Measurements from ENCODE around the gene ZKSCAN8. TPM values are rescaled to one million over a fixed set of nuclear protein-coding genes. Genes with fewer than 3 reads are reported as not detected.

ZKSCAN8 gene
- total and polyA plus RNA-seq, 2 donors (not counting 1 experiment from before 2014, with no cell fraction given), result 10.9 to 52.8 TPM

DNA sequence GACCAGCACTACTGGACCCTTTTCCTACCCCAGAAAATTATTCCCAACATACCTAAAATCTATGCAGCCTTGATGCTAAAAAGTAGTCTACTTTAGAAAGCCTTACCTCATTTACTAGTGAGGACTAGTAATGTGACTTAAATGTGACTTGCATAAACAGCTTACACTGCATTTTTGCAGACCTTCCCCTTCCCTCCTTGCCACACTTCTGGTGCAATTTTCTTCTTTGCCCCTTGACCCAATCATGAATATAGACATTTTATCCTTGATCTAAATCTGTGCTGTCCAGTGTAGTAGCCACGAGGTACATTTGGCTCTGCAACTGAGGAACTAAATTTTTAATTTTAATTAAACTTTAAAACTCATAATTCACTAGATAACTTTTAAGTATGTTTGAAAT, 7.0 kb upstream of the ZKSCAN8 start:
- no peak overlapping the region for H3K27ac ChIP-seq (ENCODE audit: low read length in 2 of 2)
- POLR2A ChIA-PET, result no interaction called here
- H2AFZ ChIP-seq (ENCODE audit: insufficient read depth, low read depth, low read length, poor library complexity, severe bottlenecking), result no peak overlapping the region
- no peak for TF ChIP-seq EZH2 (IDR thresholded peaks at IDR 0.05; ENCODE audit: borderline replicate concordance, insufficient read depth, low read depth, low read length, poor library complexity, severe bottlenecking)
- TF ChIP-seq, protein P1, sequence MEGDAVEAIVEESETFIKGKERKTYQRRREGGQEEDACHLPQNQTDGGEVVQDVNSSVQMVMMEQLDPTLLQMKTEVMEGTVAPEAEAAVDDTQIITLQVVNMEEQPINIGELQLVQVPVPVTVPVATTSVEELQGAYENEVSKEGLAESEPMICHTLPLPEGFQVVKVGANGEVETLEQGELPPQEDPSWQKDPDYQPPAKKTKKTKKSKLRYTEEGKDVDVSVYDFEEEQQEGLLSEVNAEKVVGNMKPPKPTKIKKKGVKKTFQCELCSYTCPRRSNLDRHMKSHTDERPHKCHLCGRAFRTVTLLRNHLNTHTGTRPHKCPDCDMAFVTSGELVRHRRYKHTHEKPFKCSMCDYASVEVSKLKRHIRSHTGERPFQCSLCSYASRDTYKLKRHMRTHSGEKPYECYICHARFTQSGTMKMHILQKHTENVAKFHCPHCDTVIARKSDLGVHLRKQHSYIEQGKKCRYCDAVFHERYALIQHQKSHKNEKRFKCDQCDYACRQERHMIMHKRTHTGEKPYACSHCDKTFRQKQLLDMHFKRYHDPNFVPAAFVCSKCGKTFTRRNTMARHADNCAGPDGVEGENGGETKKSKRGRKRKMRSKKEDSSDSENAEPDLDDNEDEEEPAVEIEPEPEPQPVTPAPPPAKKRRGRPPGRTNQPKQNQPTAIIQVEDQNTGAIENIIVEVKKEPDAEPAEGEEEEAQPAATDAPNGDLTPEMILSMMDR (IDR thresholded peaks at IDR 0.05), result no peak
- H3K4me3 Mint-ChIP-seq, result no peak overlapping the region
- H3K27ac Mint-ChIP-seq, result no peak overlapping the region
- CTCF ChIA-PET, result interaction anchor here (0.7 kb wide), 1 partner anchor 224 kb away, joined by 3 read pairs; no protein-coding TSS in a partner anchor
- peaks cover 43% of the 10 kb centered on the region for H3K4me1 Mint-ChIP-seq
- WGBS (ENCODE audit: insufficient coverage), result no CpG with 5 or more reads among the region's 1 CpG
- no peak overlapping the region for H3K9ac ChIP-seq (ENCODE audit: low read length)
- no peaks in the 10 kb centered on the region for H3K27me3 Mint-ChIP-seq
- H3K36me3 ChIP-seq (replicated peaks in 1 of 2; ENCODE audit: control extremely low read depth in 1 of 2, control insufficient read depth in 1 of 2, extremely low read depth in 1 of 2, insufficient read depth in 2 of 2, low read length in 1 of 2), result peaks cover under 1 to 9% of the 10 kb centered on the region in 2 experiments
- DNase-seq (no peak), ATAC-seq (ENCODE audit: low read depth) (no peak)
- H3K4me3 ChIP-seq (ENCODE audit: control extremely low read depth in 1 of 5, extremely low read depth in 1 of 5, insufficient read depth in 1 of 5, low read depth in 2 of 5, low read length in 4 of 5), result no peak overlapping the region
- peaks cover 16% of the 10 kb centered on the region for H3K79me2 ChIP-seq (ENCODE audit: control insufficient read depth, insufficient read depth, low read length)
- no peaks in the 10 kb centered on the region for H3K9me3 Mint-ChIP-seq (ENCODE audit: insufficient read depth)
- intact Hi-C loops (cut with micrococcal nuclease), result loop anchor here (1.0 to 10.0 kb wide), 4 partner anchors 83 to 660 kb away; partner anchors contain the start of genes ZNF184 and ZSCAN31
- no peaks in the 10 kb centered on the region for H3K9me3 ChIP-seq (ENCODE audit: control extremely low read depth in 1 of 3, control insufficient read depth in 2 of 3, insufficient read depth in 1 of 3, low read length in 2 of 3)
- no peak overlapping the region for H3K4me2 ChIP-seq (replicated peaks; ENCODE audit: low read depth, low read length, poor library complexity, severe bottlenecking)
- peaks cover 18% of the 10 kb centered on the region in 2 donors for H3K4me1 ChIP-seq (ENCODE audit: control insufficient read depth in 2 of 2, insufficient read depth in 2 of 2, low read length in 2 of 2)
- H3K27me3 ChIP-seq (replicated peaks in 1 of 4; ENCODE audit: control extremely low read depth in 1 of 4, control insufficient read depth in 3 of 4, insufficient read depth in 4 of 4, low read length in 3 of 4), result no peaks in the 10 kb centered on the region
- no peaks in the 10 kb centered on the region for H4K20me1 ChIP-seq (ENCODE audit: control insufficient read depth, insufficient read depth, low read length, poor library complexity, severe bottlenecking)

GRCh38 chr6:28135393-28135792, 6.3 kb upstream of the ZKSCAN8 start:
- no peak overlapping the region for H3K4me3 ChIP-seq (ENCODE audit: control extremely low read depth in 1 of 5, extremely low read depth in 1 of 5, insufficient read depth in 1 of 5, low read depth in 2 of 5, low read length in 4 of 5)
- WGBS (ENCODE audit: insufficient coverage), result 6% methylated on average over 2 of the region's 3 CpGs
- H3K79me2 ChIP-seq (ENCODE audit: control insufficient read depth, insufficient read depth, low read length), result peaks cover 13% of the 10 kb centered on the region
- Mint-ChIP-seq H3K4me1 (peaks cover 47% of the 10 kb centered on the region), H3K9me3 (ENCODE audit: insufficient read depth) (no peaks in the 10 kb centered on the region), H3K4me3 (peak overlapping the region; percentile 94), H3K27ac (peak overlapping the region; percentile 95), H3K27me3 (no peaks in the 10 kb centered on the region)
- no peak for TF ChIP-seq EZH2 (IDR thresholded peaks at IDR 0.05; ENCODE audit: borderline replicate concordance, insufficient read depth, low read depth, low read length, poor library complexity, severe bottlenecking)
- TF ChIP-seq, protein P1 (IDR thresholded peaks at IDR 0.05), result no peak
- H3K27ac ChIP-seq (ENCODE audit: low read length in 2 of 2), result peak overlapping the region; percentile 20 to 97
- intact Hi-C loops (cut with micrococcal nuclease), result loop anchor here (5.0 to 10.0 kb wide), 3 partner anchors 82 to 661 kb away; partner anchors contain the start of genes ZNF184 and ZSCAN31
- peak overlapping the region; percentile 94 for H3K4me2 ChIP-seq (replicated peaks; ENCODE audit: low read depth, low read length, poor library complexity, severe bottlenecking)
- H3K9ac ChIP-seq (ENCODE audit: low read length), result no peak overlapping the region
- POLR2A ChIA-PET, result no interaction called here
- ATAC-seq (ENCODE audit: low read depth) (no peak), DNase-seq (peak; percentile 38)
- peak overlapping the region; percentile 26 for H2AFZ ChIP-seq (ENCODE audit: insufficient read depth, low read depth, low read length, poor library complexity, severe bottlenecking)
- CTCF ChIA-PET, result interaction anchor here (4.1 kb wide), 1 partner anchor 221 kb away, joined by 22 read pairs; no protein-coding TSS in a partner anchor
- H3K4me1 ChIP-seq (ENCODE audit: control insufficient read depth in 2 of 2, insufficient read depth in 2 of 2, low read length in 2 of 2), result peaks cover 18 to 21% of the 10 kb centered on the region in 2 donors
- H4K20me1 ChIP-seq (ENCODE audit: control insufficient read depth, insufficient read depth, low read length, poor library complexity, severe bottlenecking), result no peaks in the 10 kb centered on the region
- H3K9me3 ChIP-seq (ENCODE audit: control extremely low read depth in 1 of 3, control insufficient read depth in 2 of 3, insufficient read depth in 1 of 3, low read length in 2 of 3), result no peaks in the 10 kb centered on the region
- peaks cover 0 to 4% of the 10 kb centered on the region in 2 experiments for H3K36me3 ChIP-seq (replicated peaks in 1 of 2; ENCODE audit: control extremely low read depth in 1 of 2, control insufficient read depth in 1 of 2, extremely low read depth in 1 of 2, insufficient read depth in 2 of 2, low read length in 1 of 2)
- no peaks in the 10 kb centered on the region for H3K27me3 ChIP-seq (replicated peaks in 1 of 4; ENCODE audit: control extremely low read depth in 1 of 4, control insufficient read depth in 3 of 4, insufficient read depth in 4 of 4, low read length in 3 of 4)
